Stomach (tissue), 9 donors: Measurements from ENCODE around the gene CHN2. TPM values are rescaled to one million over a fixed set of nuclear protein-coding genes. Genes with fewer than 3 reads are reported as not detected.

Source experiments
- DNase-seq, 2 donors: peaks; one replicate each; pipeline versions ENCODE4 v3.0.0 to v3.0.0-alpha.2; 2013 to 2019
- H3K27ac ChIP-seq, 5 donors: fragments of 200-600 bp in 4 of 5; sonication (generic) in 4 of 5; one replicate each; pipeline ENCODE4 v1.5.1; 2013 to 2019; ENCODE audit warnings: mild to moderate bottlenecking in 1 of 5, moderate library complexity in 1 of 5
- H3K27me3 ChIP-seq, 3 donors: fragments of 200-600 bp; sonication (generic); one replicate each; pipeline ENCODE4 v1.5.1; 2017 to 2019; ENCODE audit warnings: mixed run types in 1 of 3
- H3K36me3 ChIP-seq, 4 donors: fragments of 200-600 bp; sonication (generic); 1 replicate in 3 of 4; 2 replicates in 1 of 4; pipeline ENCODE4 v1.5.1; 2016 to 2019
- H3K4me1 ChIP-seq, 4 donors: fragments of 200-600 bp; sonication (generic); one replicate each; pipeline ENCODE4 v1.5.1; 2016 to 2019
- H3K4me3 ChIP-seq, 4 donors: fragments of 200-600 bp; sonication (generic) in 3 of 4; one replicate each; pipeline ENCODE4 v1.5.1; 2016 to 2019; ENCODE audit warnings: mild to moderate bottlenecking in 1 of 4
- H3K9me3 ChIP-seq, 4 donors: fragments of 200-600 bp; sonication (generic); one replicate each; pipeline ENCODE4 v1.5.1; 2016 to 2019
- CTCF ChIP-seq, 7 experiments: fragments of 450-650 bp in 4 of 7; fragments of 200-600 bp in 3 of 7; sonication (generic) in 3 of 7; IDR thresholded peaks; one replicate each; pipeline ENCODE4 v1.5.1; 2016 to 2019; ENCODE audit warnings: antibody characterized with exemption in 7 of 7, control low read depth in 2 of 7, mild to moderate bottlenecking in 1 of 7
- EP300 ChIP-seq: sonication (generic); formaldehyde crosslinking; IDR thresholded peaks from one replicate; pipeline ENCODE4 v1.6.1; 2017; ENCODE audit warnings: antibody characterized with exemption
- POLR2A ChIP-seq, 4 donors: fragments of 450-650 bp; IDR thresholded peaks; one replicate each; pipeline ENCODE4 v1.6.1; 2016; ENCODE audit warnings: antibody characterized with exemption in 4 of 4, control low read depth in 2 of 4, mild to moderate bottlenecking in 1 of 4, moderate library complexity in 1 of 4
- POLR2AphosphoS5 ChIP-seq, 3 donors: sonication (generic); formaldehyde crosslinking; IDR thresholded peaks; one replicate each; pipeline ENCODE4 v1.6.1; 2016; ENCODE audit warnings: antibody characterized with exemption in 3 of 3
- WGBS, 5 donors: extraction: QIAGEN DNeasy Blood & Tissue Kit in 3 of 5; methylation state at CpG; one replicate each; pipeline versions ENCODE4 v1.1.5 to v1.1.7; 2013 to 2018; 5-methylcytosine and 5-hydroxymethylcytosine counted together
- intact Hi-C: fragments of 100-400 bp; cut with DNase I; formaldehyde crosslinking; loops from one replicate; pipeline ENCODE4 v1.15.1; 2023; ENCODE audit warnings: low total_unique reads
- polyA plus RNA-seq, 3 donors: library from polyadenylated mRNA; stranded (reverse); fragments of 200-250 nt; gene quantifications; one replicate each; pipeline ENCODE4 v1.2.3, GENCODE V29; 2013
- total RNA-seq, 5 donors: library from RNA; depleted of rRNA; stranded (reverse); fragments of >200 nt; gene quantifications; one replicate each; pipeline versions ENCODE4 v1.1.0 to v1.2.3, GENCODE V29; 2014 to 2016
- donor health status: healthy with polysubstance abuse.
- donor health status: Bipolar disorder and iron deficiency.
- donor health status: healthy.

CHN2 gene
- total and polyA plus RNA-seq, 8 donors: 2.4 to 47.8 (median 13.8) TPM

GRCh38 chr7:29418651-29419050, 224.1 kb downstream of the CHN2 start:
- TF ChIP-seq POLR2AphosphoS5 (IDR thresholded peaks at IDR 0.05) (no peak), POLR2A (IDR thresholded peaks at IDR 0.05) (no peak), CTCF (IDR thresholded peaks at IDR 0.05) (no peak), EP300 (no peak)
- H3K9me3 ChIP-seq: no peaks in the 10 kb centered on the region
- intact Hi-C loops: no loop called here
- no peak overlapping the region for H3K27ac ChIP-seq
- H3K4me3 ChIP-seq: no peak overlapping the region
- H3K27me3 ChIP-seq: no peaks in the 10 kb centered on the region
- no peak for DNase-seq
- no peaks in the 10 kb centered on the region for H3K36me3 ChIP-seq
- H3K4me1 ChIP-seq: no peaks in the 10 kb centered on the region
- WGBS, 5 donors: 79 to 98% (median 90%) methylated on average over 6 of the region's 6 CpGs

GRCh38 chr7:29420011-29420410, 225.4 kb downstream of the CHN2 start:
- no peak overlapping the region for H3K27ac ChIP-seq
- TF ChIP-seq CTCF (IDR thresholded peaks at IDR 0.05) (no peak), EP300 (no peak), POLR2A (IDR thresholded peaks at IDR 0.05) (no peak), POLR2AphosphoS5 (IDR thresholded peaks at IDR 0.05) (no peak)
- H3K4me3 ChIP-seq: no peak overlapping the region
- no peaks in the 10 kb centered on the region for H3K36me3 ChIP-seq
- no peaks in the 10 kb centered on the region for H3K9me3 ChIP-seq
- intact Hi-C loops: no loop called here
- no peaks in the 10 kb centered on the region for H3K27me3 ChIP-seq
- DNase-seq: no peak
- no peaks in the 10 kb centered on the region for H3K4me1 ChIP-seq

GRCh38 chr7:29421010-29421956, 226.7 kb downstream of the CHN2 start:
- WGBS, 5 donors: 84 to 93% (median 89%) methylated on average over 12 of the region's 12 CpGs
- no peak for DNase-seq
- intact Hi-C loops: no loop called here

GRCh38 chr7:29422829-29423228, 228.3 kb downstream of the CHN2 start:
- WGBS, 5 donors: 70 to 87% (median 83%) methylated on average over 5 of the region's 5 CpGs
- DNase-seq: no peak
- intact Hi-C loops: no loop called here
- no peaks in the 10 kb centered on the region for H3K27me3 ChIP-seq
- no peak for TF ChIP-seq CTCF (IDR thresholded peaks at IDR 0.05)
- no peak for TF ChIP-seq EP300
- no peaks in the 10 kb centered on the region for H3K36me3 ChIP-seq
- no peak overlapping the region for H3K4me3 ChIP-seq
- H3K9me3 ChIP-seq: no peaks in the 10 kb centered on the region
- no peaks in the 10 kb centered on the region for H3K4me1 ChIP-seq
- H3K27ac ChIP-seq: no peak overlapping the region

More at GRCh38 chr7:29421010-29421956, 226.7 kb downstream of the CHN2 start:
- TF ChIP-seq POLR2AphosphoS5 (IDR thresholded peaks at IDR 0.05) (no peak), POLR2A (IDR thresholded peaks at IDR 0.05) (no peak), EP300 (no peak), CTCF (IDR thresholded peaks at IDR 0.05) (no peak)
- H3K36me3 ChIP-seq: no peaks in the 10 kb centered on the region
- no peak overlapping the region for H3K27ac ChIP-seq
- H3K4me1 ChIP-seq: no peaks in the 10 kb centered on the region
- H3K27me3 ChIP-seq: no peaks in the 10 kb centered on the region
- no peak overlapping the region for H3K4me3 ChIP-seq
- H3K9me3 ChIP-seq: no peaks in the 10 kb centered on the region
